Stimulated activated CD4-positive, alpha-beta T cell treated with anti-CD3 and anti-CD28 coated beads, Interleukin-12 subunit alpha, Interleukin-12 subunit beta, amount 100 ng/mL, for 24 hours (primary cell): ENCODE data around the gene ZNF813.
A peak's percentile ranks its signal among the peaks of the same experiment; 100 is the strongest.
"Not testable (repeated sequence)": the region's sequence is repeated elsewhere in the genome, so short reads cannot be mapped to it uniquely, and the experiment has no call there.

Experiments
- DNase-seq, 2 experiments: peaks; one replicate each; pipeline ENCODE4 v3.0.0-alpha.2; 2020; ENCODE audit warnings: low read depth in 2 of 2

ZNF813 gene

DNA sequence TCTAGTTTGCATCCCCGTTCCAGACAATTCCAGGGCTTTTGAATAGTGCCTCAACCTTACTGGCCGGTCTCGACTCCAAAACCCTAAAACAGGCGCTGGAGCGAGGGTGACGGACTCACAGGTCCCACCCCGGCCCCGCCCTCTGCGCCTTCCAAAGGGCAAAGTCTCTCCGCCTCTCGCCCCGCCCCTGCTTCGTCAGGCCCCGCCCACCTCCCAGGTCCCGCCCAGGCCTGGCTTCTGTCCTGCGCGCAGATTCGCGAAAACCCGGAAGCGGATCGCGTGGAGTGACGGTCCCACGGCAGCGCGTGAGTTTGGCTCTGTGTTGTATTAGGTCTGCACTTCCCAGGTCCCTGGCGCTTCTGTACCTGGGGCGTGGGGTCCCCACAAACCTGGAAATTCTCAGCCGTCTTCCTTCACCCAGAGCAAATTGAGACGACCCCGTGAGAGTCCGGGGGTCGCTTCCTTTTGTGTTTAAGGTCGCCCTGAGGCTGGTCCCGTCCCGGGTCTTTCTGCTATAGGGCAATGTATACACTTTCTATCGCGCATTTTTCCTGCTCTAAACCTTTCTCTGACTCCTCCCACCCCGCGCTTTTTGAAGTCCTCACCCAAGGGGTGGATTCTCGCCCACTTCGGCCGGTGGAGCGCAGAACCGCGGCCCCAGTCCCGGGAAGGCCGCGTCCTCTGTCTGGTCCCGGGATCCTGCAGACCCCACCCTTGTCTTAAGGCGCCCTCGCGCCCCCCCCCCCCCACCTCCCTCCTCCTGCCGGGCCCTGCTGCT is at the start of gene ZNF813:
ZNF813 (plus strand) TSS at position 249 of the 778 bp plus-strand sequence. CDS start 16,090 bp downstream, outside the sequence.
- peak; percentile 94 to 95 for DNase-seq

DNA sequence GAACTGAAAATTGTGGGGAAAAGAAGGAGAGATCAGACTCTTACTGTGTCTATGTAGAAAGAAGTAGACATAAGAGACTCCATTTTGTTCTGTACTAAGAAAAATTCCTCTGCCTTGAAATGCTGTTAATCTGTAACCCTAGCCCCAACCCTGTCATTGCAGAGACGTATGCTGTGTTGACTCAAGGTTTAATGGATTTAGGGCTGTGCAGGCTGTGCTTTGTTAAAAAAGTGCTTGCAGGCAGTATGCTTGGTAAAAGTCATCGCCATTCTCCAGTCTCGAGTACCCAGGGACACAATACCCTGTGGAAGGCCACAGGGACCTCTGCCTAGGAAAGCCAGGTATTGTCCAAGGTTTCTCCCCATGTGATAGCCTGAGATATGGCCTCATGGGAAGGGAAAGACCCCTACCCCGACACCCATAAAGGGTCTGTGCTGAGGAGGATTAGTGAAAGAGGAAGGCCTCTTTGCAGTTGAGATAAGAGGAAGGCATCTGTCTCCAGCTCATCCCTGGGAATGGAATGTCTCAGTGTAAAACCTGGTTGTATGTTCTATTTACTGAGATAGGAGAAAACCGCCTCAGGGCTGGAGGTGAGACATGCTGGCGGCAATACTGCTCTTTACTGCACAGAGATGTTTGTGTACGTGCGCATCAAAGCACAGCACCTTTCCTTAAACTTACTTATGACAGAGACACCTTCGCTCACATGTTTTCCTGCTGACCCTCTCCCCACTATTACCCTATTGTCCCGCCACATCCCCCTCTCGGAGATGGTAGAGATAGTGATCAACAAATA is 46.8 kb upstream of the ZNF813 start:
- not testable (repeated sequence) for DNase-seq

DNA sequence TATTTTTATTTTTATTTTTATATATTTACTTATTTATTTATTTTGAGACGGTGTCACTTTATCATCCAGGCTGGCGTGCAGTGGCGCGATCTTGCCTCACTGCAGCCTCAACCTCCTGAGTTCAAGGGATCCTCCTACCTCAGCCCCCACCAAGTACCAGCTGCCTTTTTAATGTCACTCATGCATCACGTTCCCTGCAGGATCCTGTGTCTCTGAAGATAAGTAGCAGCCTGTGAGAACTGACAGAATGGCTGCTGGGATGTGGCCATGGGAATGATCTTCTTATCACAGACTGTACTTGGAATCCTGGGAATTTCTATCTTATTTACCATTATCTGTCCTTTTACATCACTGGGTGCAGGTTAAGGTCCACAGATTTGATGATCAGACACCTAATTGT is 45.0 kb upstream of the ZNF813 start:
- DNase-seq, result no peak

DNA sequence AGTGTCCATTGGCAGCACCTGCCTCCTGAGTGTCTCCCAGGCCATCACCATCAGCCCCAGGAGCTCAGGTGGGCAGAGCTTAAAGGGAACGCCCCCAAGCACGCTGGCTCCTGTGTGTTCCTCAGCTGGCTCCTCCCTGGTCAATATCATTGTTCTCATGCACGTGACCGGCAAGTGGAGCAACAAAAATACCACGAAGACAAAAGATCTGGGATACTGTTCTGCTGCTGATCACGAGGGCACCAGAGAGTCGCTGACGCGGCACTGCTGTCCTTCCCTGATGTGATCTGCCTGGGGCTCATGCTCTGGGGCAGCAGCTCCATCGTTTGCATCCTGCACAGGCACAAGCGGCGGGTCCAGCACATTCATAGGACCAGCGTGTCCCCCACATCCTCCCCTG is 44.5 kb upstream of the ZNF813 start:
- not testable (repeated sequence) for DNase-seq

DNA sequence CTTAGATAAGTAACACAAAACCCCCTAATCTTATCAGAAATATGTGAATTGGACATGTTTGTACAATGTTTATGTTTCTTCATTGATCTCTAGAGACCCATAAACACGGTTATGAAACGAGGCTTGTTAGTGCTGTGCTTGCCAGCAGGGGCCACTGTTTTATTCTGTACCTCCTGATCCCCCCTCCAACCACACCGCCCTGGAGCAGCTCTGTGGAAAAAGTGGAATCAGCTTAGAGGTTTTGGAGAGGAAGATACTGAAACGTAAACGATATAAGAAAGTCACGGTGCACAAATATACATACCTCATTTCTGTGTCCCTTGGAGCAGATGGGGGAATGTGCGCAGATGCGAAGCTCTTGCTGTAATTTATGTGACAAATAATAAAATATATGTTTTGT is 43.9 kb upstream of the ZNF813 start:
- not testable (repeated sequence) for DNase-seq

DNA sequence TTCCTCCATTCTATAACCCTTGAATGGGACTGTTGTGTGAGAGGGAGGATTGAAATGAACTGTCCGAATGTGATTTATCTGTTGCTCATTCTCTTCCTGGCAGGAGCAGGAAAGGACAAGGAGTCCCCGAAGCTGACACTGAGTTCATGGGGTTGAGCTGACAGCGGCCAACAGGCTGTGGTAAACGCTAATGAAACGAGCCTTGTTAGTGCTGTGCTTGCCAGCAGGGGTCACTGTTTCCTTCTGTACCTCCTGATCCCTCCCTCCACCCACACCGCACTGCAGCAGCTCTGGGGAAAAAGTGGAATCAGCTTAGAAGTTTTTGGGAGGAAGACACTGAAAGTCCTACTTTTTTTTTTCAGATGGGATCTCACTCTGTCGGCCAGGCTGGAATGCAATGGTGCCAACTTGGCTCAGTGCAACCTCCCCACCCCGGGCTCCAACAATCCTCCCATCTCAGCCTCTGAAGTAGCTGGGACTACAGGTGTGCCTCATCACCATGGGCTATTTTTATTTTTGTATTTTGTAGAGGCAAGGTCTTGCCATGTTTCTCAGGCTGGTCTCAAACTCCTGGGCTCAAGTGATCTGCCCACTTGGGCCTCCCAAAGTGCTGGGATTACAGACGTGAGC is 42.5 kb upstream of the ZNF813 start:
- peak; percentile 32 to 52 for DNase-seq

DNA sequence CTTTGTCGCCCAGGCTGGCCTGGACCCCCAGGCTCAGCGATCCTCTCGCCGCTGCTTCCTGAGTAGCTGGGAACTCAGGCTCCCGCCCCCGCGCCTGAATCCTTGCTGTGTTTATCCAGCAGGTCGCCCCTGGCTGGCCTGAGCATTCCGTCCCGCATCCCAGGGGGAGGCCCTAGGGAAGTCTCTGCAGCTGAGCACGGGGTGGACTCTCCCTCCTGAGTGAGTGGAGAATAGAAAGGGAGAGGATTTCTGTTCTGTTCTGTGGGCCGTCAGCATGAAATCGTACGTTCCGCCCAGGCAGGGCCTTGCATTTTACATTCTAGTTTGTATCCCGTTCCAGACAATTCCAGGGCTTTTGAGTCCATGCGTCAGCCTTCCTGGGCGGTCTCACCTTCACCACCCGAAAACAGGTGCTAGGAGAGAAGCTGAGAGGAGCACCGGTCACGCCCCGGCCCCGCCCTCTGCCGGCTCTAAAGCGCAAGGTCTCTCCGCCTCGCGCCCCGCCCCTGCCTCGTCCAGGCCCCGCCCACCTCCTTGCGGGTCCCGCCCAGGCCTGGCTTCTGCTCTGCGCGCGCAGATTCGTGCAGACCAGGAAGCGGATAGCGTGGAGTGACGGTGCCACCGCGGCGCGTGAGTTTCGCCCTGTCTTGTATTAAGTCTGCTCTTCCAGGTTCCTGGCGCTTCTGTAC is 36.0 kb upstream of the ZNF813 start, which contains the start of gene ZNF761:
ZNF761 (plus strand) TSS at position 586 of the 689 bp plus-strand sequence. CDS start 15,285 bp downstream, outside the sequence.
- peak; percentile 93 to 95 for DNase-seq

DNA sequence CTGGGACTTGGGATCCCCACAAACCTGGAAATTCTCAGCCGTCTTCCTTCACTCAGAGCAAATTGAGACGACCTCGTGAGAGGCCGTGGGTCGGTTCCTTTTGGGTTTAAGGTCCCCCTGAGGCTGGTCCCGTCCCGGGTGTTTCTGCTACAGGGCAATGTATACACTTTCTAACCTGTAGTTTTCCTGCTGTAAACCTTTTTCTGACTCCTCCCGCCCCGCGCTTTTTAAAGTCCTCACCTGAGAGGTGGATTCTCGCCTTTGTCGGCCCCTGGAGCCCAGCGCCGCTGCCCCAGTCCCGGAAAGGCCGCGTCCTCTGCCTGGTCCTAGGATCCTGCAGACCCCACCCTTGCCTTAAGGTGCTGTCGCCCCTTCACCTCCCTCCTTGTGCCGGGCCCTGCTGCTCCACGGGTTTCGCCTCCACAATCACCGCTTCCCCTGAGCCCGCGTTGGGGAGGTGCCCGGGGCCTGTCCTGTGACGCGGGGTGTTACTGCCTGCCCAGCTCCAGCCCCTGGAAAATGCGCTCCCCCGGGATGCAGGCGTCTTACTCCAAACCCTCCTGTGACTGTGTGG is 35.4 kb upstream of the ZNF813 start:
- DNase-seq, result peak; percentile 2 to 11

DNA sequence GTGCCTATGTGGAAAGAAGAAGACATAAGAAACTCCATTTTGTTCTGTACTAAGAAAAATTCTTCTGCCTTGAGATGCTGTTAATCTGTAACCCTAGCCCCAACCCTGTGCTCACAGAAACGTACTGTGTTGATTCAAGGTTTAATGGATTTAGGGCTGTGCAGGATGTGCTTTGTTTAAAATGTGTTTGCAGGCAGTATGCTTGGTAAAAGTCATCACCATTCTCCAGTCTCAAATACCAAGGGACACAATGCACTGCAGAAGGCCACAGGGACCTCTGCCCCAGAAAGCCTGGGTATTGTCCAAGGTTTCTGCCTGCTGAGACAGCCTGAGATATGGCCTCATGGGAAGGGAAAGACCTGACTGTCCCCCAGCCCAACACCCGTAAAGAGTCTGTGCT is 23.7 kb upstream of the ZNF813 start:
- not testable (repeated sequence) for DNase-seq

DNA sequence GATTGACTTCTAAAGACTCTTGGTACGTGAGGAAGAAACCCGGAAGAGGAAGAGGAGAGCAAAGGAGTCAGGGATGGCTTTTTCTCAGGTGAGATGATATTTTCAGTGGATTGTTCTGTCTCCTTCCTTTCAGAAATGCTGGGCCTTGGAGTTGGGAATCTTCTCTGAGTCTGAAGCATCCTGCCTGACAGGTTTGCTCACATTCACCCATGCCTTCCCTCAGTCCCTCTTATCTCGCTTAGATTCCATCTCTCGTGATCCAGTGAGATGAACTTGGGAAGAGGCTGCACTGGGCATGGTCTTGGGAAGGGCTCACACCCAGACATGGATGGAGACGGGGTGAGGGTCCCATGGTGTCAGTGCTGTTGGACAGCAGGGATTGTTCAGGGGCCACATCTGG is 20.3 kb upstream of the ZNF813 start:
- not testable (repeated sequence) for DNase-seq

DNA sequence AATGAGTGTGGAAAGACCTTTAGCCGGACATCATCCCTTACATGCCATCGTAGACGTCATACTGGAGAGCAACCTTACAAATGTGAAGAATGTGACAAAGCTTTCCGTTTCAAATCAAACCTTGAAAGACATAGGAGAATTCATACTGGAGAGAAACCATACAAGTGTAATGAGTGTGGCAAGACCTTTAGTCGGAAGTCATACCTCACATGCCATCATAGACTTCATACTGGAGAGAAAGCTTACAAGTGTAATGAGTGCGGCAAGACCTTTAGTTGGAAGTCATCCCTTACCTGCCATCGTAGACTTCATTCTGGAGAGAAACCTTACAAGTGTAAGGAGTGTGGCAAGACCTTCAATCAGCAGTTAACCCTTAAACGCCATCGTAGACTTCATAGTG is 11.7 kb upstream of the ZNF813 start:
- DNase-seq, result no peak

DNA sequence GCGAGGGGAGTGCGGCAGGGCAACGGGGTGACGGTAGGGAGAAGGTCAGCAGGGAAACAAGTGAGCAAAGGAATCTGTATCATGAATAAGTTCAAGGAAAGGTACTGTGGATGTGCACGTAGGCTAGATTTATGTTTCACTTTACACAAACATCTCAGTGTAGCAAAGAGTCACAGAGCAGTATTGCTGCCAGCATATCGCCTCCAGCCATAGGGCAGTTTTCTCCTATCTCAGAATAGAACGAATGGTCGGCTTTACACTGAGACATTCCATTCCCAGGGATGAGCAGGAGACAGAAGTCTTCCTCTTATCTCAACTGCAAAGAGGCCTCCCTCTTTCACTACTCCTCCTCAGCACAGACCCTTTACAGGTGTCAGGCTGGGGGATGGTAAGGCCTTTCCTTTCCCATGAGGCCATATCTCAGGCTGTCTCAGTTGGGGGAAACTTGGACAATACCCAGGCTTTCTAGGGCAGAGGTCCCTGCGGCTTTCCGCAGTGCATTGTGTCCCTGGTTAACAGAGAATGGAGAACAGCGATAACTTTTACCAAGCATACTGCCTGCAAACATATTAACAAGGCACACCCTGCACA is 7.3 kb upstream of the ZNF813 start:
- not testable (repeated sequence) for DNase-seq

DNA sequence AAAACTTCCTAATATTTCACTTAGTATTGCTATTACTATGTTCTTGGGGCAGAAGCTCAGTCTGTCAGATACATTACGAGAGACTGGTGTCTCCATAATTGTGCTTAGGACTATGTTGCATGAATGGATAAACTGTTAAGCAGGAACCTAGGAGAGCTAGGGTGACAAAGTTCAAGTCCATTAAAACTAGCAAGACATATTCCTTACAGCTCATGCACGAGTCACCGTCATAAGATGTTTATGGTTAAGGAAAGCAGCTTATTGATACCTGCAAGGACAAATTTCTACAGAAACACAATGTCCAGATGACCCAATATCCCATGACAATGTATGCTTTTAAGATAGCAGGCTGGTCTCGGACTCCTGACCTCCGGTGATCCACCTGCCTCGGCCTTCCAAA is 5.7 kb upstream of the ZNF813 start:
- no peak for DNase-seq

DNA sequence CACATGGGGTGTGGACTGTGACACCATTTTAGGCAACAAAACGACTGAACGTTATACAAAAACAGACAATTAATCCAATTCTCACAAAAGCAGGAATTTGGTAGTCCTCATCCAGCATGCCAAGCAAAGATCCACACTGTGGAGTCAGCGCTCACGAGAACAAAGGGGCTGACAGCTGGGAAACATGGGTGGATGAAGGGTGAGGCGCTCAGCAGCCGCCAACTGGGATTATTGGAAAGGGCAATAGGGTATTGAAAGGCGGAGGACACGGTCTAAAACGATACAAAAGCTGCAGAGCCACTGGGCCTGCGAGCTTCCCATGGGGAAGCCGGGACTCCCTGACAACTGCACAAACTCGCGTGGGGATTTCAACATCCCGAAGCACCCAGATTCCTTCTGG is 4.7 kb upstream of the ZNF813 start:
- no peak for DNase-seq

DNA sequence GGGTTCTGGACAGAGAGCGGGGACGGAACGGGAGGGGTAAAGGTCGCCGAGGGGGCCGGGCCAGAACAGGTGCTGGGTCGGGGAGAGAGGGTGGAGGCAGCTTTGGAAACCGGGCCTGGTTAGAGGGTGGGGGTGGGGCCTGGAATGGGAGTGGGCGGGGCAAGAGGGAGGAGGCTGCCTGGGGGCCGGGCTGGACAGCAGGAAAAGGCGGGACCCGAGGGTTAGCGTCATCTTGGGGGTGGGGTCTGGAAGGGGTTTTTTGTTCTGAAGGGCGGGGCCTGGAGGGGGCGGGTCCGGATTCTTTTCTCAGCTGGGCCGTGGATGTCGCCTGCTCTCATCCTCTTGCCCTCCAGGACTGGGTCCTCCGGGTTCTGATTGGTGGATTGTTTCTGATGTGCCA is 4.3 kb upstream of the ZNF813 start:
- DNase-seq, result no peak

DNA sequence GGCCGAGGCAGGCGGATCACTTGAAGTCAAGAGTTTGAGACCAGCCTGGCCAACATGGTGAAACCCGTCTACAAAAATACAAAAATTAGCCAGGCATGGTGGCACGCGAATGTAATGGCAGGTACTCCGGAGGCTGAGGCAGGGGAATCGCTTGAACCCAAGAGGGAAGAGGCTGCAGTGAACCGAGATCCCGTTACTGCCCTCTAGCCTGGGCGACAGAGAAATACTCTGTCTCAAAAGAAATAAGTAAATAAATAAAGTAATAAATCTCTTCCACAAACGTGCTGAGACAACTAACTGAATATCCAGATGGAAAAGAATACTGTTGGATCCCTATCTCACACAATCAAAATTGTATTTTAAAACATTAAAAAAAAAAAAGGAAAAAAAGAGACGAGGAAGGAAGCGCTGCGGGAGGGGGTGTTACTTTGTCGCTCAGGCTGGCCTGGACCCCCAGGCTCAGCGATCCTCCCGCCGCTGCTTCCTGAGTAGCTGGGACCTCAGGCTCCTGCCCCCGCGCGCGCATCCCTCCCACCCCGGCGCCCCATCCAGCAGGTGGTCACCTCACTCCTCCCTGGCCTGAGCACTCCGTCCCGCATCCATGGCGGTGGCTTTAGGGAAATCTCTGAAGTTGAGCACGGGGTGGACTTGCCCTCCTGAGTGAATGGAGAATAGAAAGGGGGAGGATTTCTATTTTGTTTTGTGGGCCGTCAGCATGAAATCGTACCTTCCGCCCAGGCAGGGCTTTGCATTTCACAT is 628 bp upstream of the ZNF813 start:
- DNase-seq, result no peak

DNA sequence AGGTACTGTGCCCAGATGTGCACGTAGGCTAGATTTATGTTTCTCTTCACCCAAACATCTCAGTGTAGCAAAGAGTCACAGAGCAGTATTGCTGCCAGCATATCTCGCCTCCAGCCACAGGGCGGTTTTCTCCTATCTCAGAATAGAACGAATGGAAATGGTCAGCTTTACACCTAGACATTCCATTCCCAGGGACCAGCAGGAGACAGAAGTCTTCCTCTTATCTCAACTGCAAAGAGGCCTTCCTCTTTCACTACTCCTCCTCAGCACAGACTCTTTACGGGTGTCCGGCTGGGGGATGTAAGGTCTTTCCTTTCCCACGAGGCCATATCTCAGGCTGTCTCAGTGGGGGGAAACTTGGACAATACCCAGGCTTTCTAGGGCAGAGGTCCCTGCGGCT is 1.1 kb downstream of the ZNF813 start:
- DNase-seq, result not testable (repeated sequence)

DNA sequence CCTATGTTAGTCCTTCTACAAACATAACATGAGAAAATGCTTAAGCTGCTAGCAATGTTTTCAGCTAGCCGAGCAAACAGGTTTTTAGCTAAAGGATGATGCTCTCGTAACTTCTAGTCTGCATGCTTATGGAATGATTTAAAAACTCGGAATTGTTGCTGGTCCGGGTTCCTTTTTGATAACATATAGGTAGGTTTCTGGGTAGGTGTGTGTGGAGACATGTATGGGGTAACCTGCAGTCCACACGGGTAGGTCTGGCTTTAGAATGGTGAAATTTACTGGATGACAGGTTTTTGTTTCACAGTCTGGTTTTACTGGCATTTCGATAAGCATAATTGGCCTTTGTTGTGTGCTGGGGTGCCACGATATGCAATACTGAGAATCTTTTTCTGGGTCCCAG is 4.4 kb downstream of the ZNF813 start:
- no peak for DNase-seq

DNA sequence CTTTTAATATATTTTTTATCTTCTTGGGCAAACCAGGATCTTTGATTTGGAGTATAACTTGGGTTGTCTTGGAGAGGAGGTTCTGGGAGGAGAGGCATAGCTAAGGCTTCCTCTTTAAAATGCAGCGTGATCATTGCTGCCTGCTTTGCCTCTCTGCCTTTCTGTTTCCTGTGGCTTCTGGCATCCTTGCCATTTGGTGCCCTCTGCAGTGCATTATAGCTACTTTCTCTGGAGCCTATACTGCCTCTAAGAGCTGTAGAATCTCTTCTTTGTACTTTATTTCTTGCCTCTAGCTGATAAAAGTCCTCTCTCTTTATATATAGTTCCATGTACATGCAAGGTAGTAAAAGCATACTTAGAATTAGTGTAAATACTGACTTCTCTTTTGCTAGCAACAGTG is 7.3 kb downstream of the ZNF813 start:
- DNase-seq, result not testable (repeated sequence)

DNA sequence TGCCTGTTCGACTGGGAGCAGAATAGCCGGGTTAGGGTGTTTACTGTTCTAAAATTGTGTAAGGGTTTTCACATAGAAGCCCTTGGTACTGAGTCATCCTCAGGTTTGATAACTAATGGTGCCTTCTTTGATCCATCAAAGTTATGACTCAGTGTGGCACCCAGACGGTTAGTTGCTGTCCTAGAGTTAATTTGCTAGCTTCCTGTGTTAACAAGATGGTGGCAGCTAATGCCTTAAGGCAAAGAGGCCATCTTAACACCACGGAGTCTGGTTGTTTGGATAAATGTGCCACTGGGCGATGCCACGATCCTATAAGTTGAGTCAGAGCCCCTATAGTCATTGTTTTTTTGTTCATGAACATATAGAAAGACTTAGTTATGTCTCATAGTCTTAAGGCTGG is 7.9 kb downstream of the ZNF813 start:
- DNase-seq, result not testable (repeated sequence)
